H9 (cell line): Measurements from ENCODE around the gene GPD2. TPM values are rescaled to one million over a fixed set of nuclear protein-coding genes. Genes with fewer than 3 reads are reported as not detected.

ENCODE experiments used
- DNase-seq: peaks from one replicate; pipeline ENCODE4 v3.0.0-alpha.2; 2017
- H2AFZ ChIP-seq: one replicate; pipeline ENCODE4 v1.6.1; 2013; ENCODE audit warnings: mild to moderate bottlenecking, low read length, control low read depth, moderate library complexity
- H2AK5ac ChIP-seq: 2 replicates; pipeline ENCODE4 v1.6.1; 2013; ENCODE audit warnings: low read length, control low read depth, mixed read lengths; ENCODE audit not compliant: insufficient read length
- H2BK120ac ChIP-seq: one replicate; pipeline ENCODE4 v1.6.1; 2013; ENCODE audit warnings: low read depth, mild to moderate bottlenecking, low read length, control low read depth, inconsistent platforms; ENCODE audit not compliant: poor library complexity, severe bottlenecking
- H2BK12ac ChIP-seq: 2 replicates; pipeline ENCODE4 v1.6.1; 2013; ENCODE audit warnings: low read length, control low read depth, mixed read lengths, low read depth; ENCODE audit not compliant: insufficient read length
- H2BK15ac ChIP-seq: 2 replicates; pipeline ENCODE4 v1.6.1; 2013; ENCODE audit warnings: low read depth, low read length, control low read depth
- H2BK20ac ChIP-seq: one replicate; pipeline ENCODE4 v1.6.1; 2013; ENCODE audit warnings: low read depth, mild to moderate bottlenecking, low read length, control low read depth, inconsistent platforms; ENCODE audit not compliant: poor library complexity, severe bottlenecking
- H2BK5ac ChIP-seq: 2 replicates; pipeline ENCODE4 v1.6.1; 2013; ENCODE audit warnings: low read length, control low read depth, mixed read lengths; ENCODE audit not compliant: insufficient read length
- H3K14ac ChIP-seq: 2 replicates; pipeline ENCODE4 v1.6.1; 2013; ENCODE audit warnings: low read length, control low read depth; ENCODE audit not compliant: insufficient read depth
- H3K18ac ChIP-seq: 2 replicates; pipeline ENCODE4 v1.6.1; 2013; ENCODE audit warnings: low read depth, mild to moderate bottlenecking, mixed read lengths, low read length, control low read depth; ENCODE audit not compliant: insufficient read length
- H3K23ac ChIP-seq: 2 replicates; pipeline ENCODE4 v1.6.1; 2013; ENCODE audit warnings: low read length, control low read depth, mixed read lengths, low read depth; ENCODE audit not compliant: insufficient read length
- H3K23me2 ChIP-seq: 2 replicates; pipeline ENCODE4 v1.6.1; 2013; ENCODE audit warnings: low read depth, mild to moderate bottlenecking, mixed read lengths, low read length, control low read depth; ENCODE audit not compliant: insufficient read length, poor library complexity, severe bottlenecking
- H3K27ac ChIP-seq: 2 replicates; pipeline ENCODE4 v1.5.1; 2013; ENCODE audit warnings: low read length, control low read depth, mixed read lengths, low read depth; ENCODE audit not compliant: insufficient read length
- H3K27me3 ChIP-seq: 2 replicates; pipeline ENCODE4 v1.6.1; 2013; ENCODE audit warnings: low read length, control low read depth, inconsistent platforms; ENCODE audit not compliant: insufficient read depth
- H3K4ac ChIP-seq: 2 replicates; pipeline ENCODE4 v1.6.1; 2013; ENCODE audit warnings: low read depth, mild to moderate bottlenecking, control low read depth, inconsistent platforms, low read length, moderate library complexity
- H3K4me1 ChIP-seq: 2 replicates; pipeline ENCODE4 v1.6.1; 2013; ENCODE audit warnings: low read length, control low read depth, inconsistent platforms; ENCODE audit not compliant: insufficient read depth
- H3K4me2 ChIP-seq: 2 replicates; pipeline ENCODE4 v1.6.1; 2013; ENCODE audit warnings: low read length, control low read depth, mixed read lengths; ENCODE audit not compliant: insufficient read length, insufficient read depth
- H3K56ac ChIP-seq: 2 replicates; pipeline ENCODE4 v1.6.1; 2013; ENCODE audit warnings: low read depth, mild to moderate bottlenecking, mixed read lengths, low read length, control low read depth; ENCODE audit not compliant: insufficient read length
- H3K79me1 ChIP-seq: 2 replicates; pipeline ENCODE4 v1.6.1; 2013; ENCODE audit warnings: low read depth, mild to moderate bottlenecking, moderate library complexity, low read length, control low read depth, inconsistent platforms; ENCODE audit not compliant: insufficient read depth, poor library complexity, severe bottlenecking
- H3K79me2 ChIP-seq: 2 replicates; pipeline ENCODE4 v1.6.1; 2013; ENCODE audit warnings: low read length, control low read depth, inconsistent platforms; ENCODE audit not compliant: insufficient read depth
- H3K9ac ChIP-seq: 2 replicates; pipeline ENCODE4 v1.6.1; 2013; ENCODE audit warnings: low read length, control low read depth, mixed read lengths; ENCODE audit not compliant: insufficient read length; ENCODE audit errors: extremely low read depth
- H3K9me3 ChIP-seq: one replicate; pipeline ENCODE4 v1.6.1; 2013; ENCODE audit warnings: low read depth, low read length, inconsistent platforms; ENCODE audit not compliant: control insufficient read depth
- H3T11ph ChIP-seq: one replicate; pipeline ENCODE4 v1.6.1; 2013; ENCODE audit warnings: mild to moderate bottlenecking, low read length, control low read depth, inconsistent platforms
- H4K20me1 ChIP-seq: one replicate; pipeline ENCODE4 v1.6.1; 2013; ENCODE audit not compliant: control insufficient read depth, insufficient read length, insufficient read depth
- H4K5ac ChIP-seq: 2 replicates; pipeline ENCODE4 v1.6.1; 2013; ENCODE audit warnings: low read depth, mild to moderate bottlenecking, mixed read lengths, low read length, control low read depth; ENCODE audit not compliant: insufficient read length
- H4K8ac ChIP-seq: replicated peaks from 2 replicates; pipeline ENCODE4 v1.6.1; 2013; ENCODE audit warnings: low read length, control low read depth, mixed read lengths, low read depth; ENCODE audit not compliant: insufficient read length
- H4K91ac ChIP-seq: 2 replicates; pipeline ENCODE4 v1.6.1; 2013; ENCODE audit warnings: low read depth, mild to moderate bottlenecking, moderate library complexity, mixed read lengths, low read length, control low read depth; ENCODE audit not compliant: insufficient read length
- H3K27ac Mint-ChIP-seq, 3 experiments: 2 replicates in 2 of 3; 3 replicates in 1 of 3; pipeline ENCODE4 v1.8.0; 2020 to 2021; ENCODE audit warnings: mixed read lengths in 3 of 3, mild to moderate bottlenecking in 1 of 3, moderate library complexity in 1 of 3
- H3K27me3 Mint-ChIP-seq: 2 replicates; pipeline ENCODE4 v1.8.0; 2021; ENCODE audit warnings: low read depth, mild to moderate bottlenecking, moderate library complexity, mixed read lengths
- H3K36me3 Mint-ChIP-seq, 3 experiments: 2 replicates in 2 of 3; 3 replicates in 1 of 3; pipeline ENCODE4 v1.8.0; 2020 to 2021; ENCODE audit warnings: low read depth in 3 of 3, mixed read lengths in 3 of 3; ENCODE audit not compliant: insufficient read depth in 1 of 3
- H3K4me1 Mint-ChIP-seq, 2 experiments: 2 replicates each; pipeline ENCODE4 v1.8.0; 2020; ENCODE audit warnings: mixed read lengths in 2 of 2
- H3K4me3 Mint-ChIP-seq, 2 experiments: 2 replicates in 1 of 2; 3 replicates in 1 of 2; pipeline ENCODE4 v1.8.0; 2020 to 2021; ENCODE audit warnings: mild to moderate bottlenecking in 2 of 2, mixed read lengths in 2 of 2, moderate library complexity in 1 of 2
- H3K9me3 Mint-ChIP-seq, 2 experiments: 2 replicates in 1 of 2; 3 replicates in 1 of 2; pipeline ENCODE4 v1.8.0; 2020; ENCODE audit warnings: mild to moderate bottlenecking in 2 of 2, mixed read lengths in 2 of 2, moderate library complexity in 1 of 2
- CTCF ChIP-seq: fragments of 200-600 bp; sonication (generic); conservative IDR thresholded peaks from 3 replicates; pipeline ENCODE4 v1.8.0; 2021; ENCODE audit warnings: antibody characterized with exemption, mild to moderate bottlenecking
- WGBS: extraction: QIAGEN DNeasy Blood & Tissue Kit; methylation state at CpG from one replicate; pipeline ENCODE4 v1.1.7; 2013; ENCODE audit warnings: missing lambda C conversion rate, low lambda C conversion rate, mixed read lengths; ENCODE audit not compliant: insufficient read length; ENCODE audit errors: extremely low coverage; 5-methylcytosine and 5-hydroxymethylcytosine counted together
- total RNA-seq: library from RNA; stranded (reverse); gene quantifications from 2 replicates; pipeline ENCODE4 v1.2.1, GENCODE V29; 2021

GPD2 gene
- total RNA-seq, 1 experiment from 2014 or later: 46.0 TPM

GRCh38 chr2:156430236-156430979, 5.8 kb upstream of the GPD2 start:
- no peak overlapping the region for H3K18ac ChIP-seq
- H2BK20ac ChIP-seq: no peak overlapping the region
- no peak overlapping the region for H3K14ac ChIP-seq
- H3K27ac ChIP-seq: no peak overlapping the region
- DNase-seq: no peak
- no peak overlapping the region for H4K5ac ChIP-seq
- no peak overlapping the region for H3K56ac ChIP-seq
- no peak overlapping the region for H2BK120ac ChIP-seq
- no peak overlapping the region for H2BK15ac ChIP-seq
- TF ChIP-seq CTCF: no peak
- H3K27ac Mint-ChIP-seq: peak overlapping the region in 1 of 3 experiments; percentile 27; a peak in 2 of 7 replicates
- no peak overlapping the region for H2AFZ ChIP-seq
- H3K23ac ChIP-seq: no peak overlapping the region
- no peak overlapping the region for H4K91ac ChIP-seq
- no peak overlapping the region for H3K9ac ChIP-seq
- no peaks in the 10 kb centered on the region for H3K9me3 ChIP-seq
- no peak overlapping the region for H3K4me3 Mint-ChIP-seq
- no peak overlapping the region for H2AK5ac ChIP-seq
- no peaks in the 10 kb centered on the region for H3K79me1 ChIP-seq
- no peak overlapping the region for H2BK5ac ChIP-seq
- no peak overlapping the region for H3K4me2 ChIP-seq
- no peaks in the 10 kb centered on the region for H4K20me1 ChIP-seq
- H3K4ac ChIP-seq: no peak overlapping the region
- H3K79me2 ChIP-seq: no peaks in the 10 kb centered on the region
- no peaks in the 10 kb centered on the region for H3K36me3 Mint-ChIP-seq
- no peak overlapping the region for H2BK12ac ChIP-seq
- WGBS: no CpG with 5 or more reads among the region's 2 CpGs
- no peaks in the 10 kb centered on the region for H3K27me3 Mint-ChIP-seq
- H4K8ac ChIP-seq: no peak overlapping the region
- H3K4me1 ChIP-seq: peaks cover 2% of the 10 kb centered on the region; the same call in 1 of the 2 replicates
- no peak overlapping the region for H3T11ph ChIP-seq
- H3K4me1 Mint-ChIP-seq: peaks cover 27 to 32% of the 10 kb centered on the region in 2 experiments
- no peaks in the 10 kb centered on the region for H3K23me2 ChIP-seq
- no peaks in the 10 kb centered on the region for H3K27me3 ChIP-seq
- no peaks in the 10 kb centered on the region for H3K9me3 Mint-ChIP-seq
